IPS DF 6.9 (cell line): ENCODE results near the gene ENAH.

Source experiments
- DNase-seq: peaks from one replicate; pipeline ENCODE4 v3.0.0-alpha.2; 2013; ENCODE audit warnings: low read depth, low spot score
- H3K27ac ChIP-seq: one replicate; pipeline ENCODE4 v1.5.1; 2013; ENCODE audit warnings: low read length, control low read depth
- H3K27me3 ChIP-seq: 2 replicates; pipeline ENCODE4 v1.6.1; 2013; ENCODE audit warnings: mild to moderate bottlenecking, low read length; ENCODE audit not compliant: control insufficient read depth, insufficient read depth
- H3K36me3 ChIP-seq: 2 replicates; pipeline ENCODE4 v1.6.1; 2013; ENCODE audit warnings: low read length; ENCODE audit not compliant: control insufficient read depth, insufficient read depth
- H3K4me1 ChIP-seq: 2 replicates; pipeline ENCODE4 v1.6.1; 2013; ENCODE audit warnings: low read length; ENCODE audit not compliant: control insufficient read depth, insufficient read depth
- H3K4me3 ChIP-seq: 2 replicates; pipeline ENCODE4 v1.5.1; 2013; ENCODE audit warnings: mild to moderate bottlenecking, low read length
- H3K9me3 ChIP-seq: 2 replicates; pipeline ENCODE4 v1.6.1; 2013; ENCODE audit warnings: low read length, inconsistent platforms; ENCODE audit not compliant: control insufficient read depth, insufficient read depth
- WGBS: extraction: QIAGEN DNeasy Blood & Tissue Kit; methylation state at CpG from one replicate; pipeline ENCODE4 v1.1.7; 2013; ENCODE audit warnings: mixed read lengths, missing lambda C conversion rate; ENCODE audit not compliant: insufficient read length, insufficient coverage; 5-methylcytosine and 5-hydroxymethylcytosine counted together

Gene ENAH

DNA sequence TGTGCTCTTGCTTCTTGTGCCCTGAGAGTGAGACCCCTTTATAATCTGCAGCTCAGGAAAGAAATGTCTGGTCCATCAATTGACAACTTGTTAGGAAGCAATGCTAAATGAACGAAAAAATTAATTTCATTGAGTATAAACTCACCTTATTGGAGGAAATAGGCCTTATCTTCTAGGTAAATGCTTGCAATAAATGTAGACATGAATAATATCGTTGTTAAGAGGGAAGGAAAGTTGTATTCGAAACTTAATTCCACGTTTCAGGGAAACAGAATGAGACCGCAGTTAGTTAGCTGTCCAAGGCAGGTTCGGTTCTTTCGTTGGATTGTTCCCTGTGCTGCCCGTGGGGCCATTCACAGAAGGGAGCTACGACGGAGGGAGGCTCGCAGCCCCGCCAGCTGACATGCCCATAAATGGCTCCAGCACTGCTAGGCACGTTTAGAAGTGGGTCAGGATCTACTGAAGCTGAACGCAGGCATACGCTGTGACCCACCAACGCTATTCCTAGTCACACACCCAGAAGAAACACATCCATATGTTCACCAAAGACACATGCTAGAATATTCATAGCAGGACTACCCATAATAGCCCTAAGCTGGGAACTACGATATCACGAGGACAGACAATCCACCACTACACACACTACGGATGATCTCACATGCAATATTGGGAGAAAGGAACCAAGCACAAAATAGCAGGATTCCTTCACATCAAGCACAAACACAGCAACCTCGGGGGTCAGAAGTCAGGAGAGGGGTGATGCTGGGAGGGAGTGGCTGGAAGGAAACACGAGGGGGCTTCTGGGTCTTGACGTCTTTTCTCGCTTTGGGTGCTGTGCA lies 168.9 kb downstream of the ENAH start:
- Histone ChIP-seq H3K27ac (no peak overlapping the region), H3K9me3 (no peaks in the 10 kb centered on the region), H3K4me3 (no peak overlapping the region), H3K4me1 (peaks cover 3% of the 10 kb centered on the region; the same call in 1 of the 2 replicates), H3K36me3 (no peaks in the 10 kb centered on the region), H3K27me3 (no peaks in the 10 kb centered on the region)
- DNase-seq = no peak
- 100% methylated on average over 2 of the region's 23 CpGs for WGBS

DNA sequence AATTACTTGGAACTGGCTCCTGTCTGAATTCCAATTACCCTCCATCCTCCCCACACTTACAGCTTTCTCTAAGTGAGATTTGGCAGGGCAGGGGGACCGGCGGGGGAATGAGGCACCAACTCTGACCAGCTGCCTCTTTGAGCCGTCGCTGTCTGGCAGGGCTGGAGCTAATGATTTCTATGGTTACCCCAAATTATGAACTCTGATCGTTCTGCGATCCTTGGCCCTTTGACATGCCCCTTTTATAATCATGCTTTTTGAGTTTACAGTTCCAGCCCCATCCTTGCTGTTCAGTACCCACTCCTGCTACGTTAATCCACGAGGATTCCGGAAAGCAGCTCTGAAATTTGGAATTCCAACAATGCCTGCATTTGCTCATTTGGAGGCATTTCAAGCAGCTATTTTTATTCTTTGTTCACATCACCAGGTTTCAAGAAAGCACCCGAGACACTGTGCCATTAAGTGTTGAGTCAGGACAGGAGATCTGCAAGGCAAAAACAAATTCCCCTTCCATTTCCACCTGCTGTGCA lies 170.4 kb downstream of the ENAH start:
- no peak for DNase-seq
- no CpG with 5 or more reads among the region's 10 CpGs for WGBS

DNA sequence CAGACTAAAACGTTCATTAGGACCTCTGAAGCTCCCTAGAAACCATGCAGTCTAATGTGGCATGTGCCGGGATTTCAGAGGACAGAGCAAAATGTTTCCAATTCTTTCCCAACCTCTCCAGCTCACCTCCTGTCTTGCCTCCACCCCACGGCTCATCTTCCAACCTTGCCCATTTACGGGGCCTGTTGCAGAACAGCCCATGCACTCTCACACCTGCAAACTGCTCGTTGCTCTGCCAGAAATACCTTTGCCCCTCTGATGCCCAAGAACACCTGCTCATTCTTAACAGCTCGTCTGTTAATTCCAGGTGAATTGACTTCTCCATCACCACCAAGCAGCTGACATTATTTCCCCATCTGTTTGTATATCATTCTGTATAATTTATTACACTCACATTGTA lies 171.2 kb downstream of the ENAH start:
- peaks cover 3% of the 10 kb centered on the region; the same call in 1 of the 2 replicates for H3K4me1 ChIP-seq
- no peak overlapping the region for H3K27ac ChIP-seq
- WGBS = no CpG with 5 or more reads among the region's 6 CpGs
- DNase-seq = no peak
- H3K27me3 ChIP-seq = no peaks in the 10 kb centered on the region
- H3K4me3 ChIP-seq = no peak overlapping the region
- H3K9me3 ChIP-seq = no peaks in the 10 kb centered on the region
- no peaks in the 10 kb centered on the region for H3K36me3 ChIP-seq

More for the DNA sequence above, 170.4 kb downstream of the ENAH start:
- Histone ChIP-seq H3K27ac (no peak overlapping the region), H3K9me3 (no peaks in the 10 kb centered on the region), H3K36me3 (no peaks in the 10 kb centered on the region), H3K27me3 (no peaks in the 10 kb centered on the region), H3K4me3 (no peak overlapping the region), H3K4me1 (peaks cover 3% of the 10 kb centered on the region; the same call in 1 of the 2 replicates)

DNA sequence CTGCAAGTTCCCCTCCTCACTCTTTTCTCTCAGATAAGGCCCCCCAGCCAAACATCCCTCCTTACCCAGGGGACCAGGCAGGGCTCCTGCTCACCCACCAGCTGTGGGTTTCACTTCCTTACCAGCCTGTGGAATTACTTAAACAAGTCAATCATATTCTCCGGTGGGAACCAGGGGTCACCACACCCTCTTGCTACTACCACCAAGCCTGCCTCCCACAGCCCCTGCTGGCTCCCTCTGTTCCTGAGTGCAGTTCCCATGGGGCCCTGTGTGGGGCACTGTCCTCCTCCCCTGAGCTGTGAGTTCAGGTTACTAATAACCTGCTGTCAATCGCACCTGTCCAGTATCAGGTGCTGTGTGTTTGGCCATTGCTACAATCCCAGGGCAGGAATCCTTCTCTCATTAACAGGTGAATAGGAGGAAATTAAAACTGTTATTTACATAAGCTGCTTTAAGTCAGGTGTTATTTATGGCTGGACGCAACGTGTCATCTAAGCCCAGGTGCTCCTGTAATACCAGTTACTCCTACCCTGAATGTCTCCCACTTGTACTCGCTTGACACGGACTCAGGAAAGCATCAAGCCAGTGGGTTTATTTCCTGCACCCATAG lies 172.0 kb downstream of the ENAH start:
- H3K27me3 ChIP-seq = no peaks in the 10 kb centered on the region
- H3K36me3 ChIP-seq = no peaks in the 10 kb centered on the region
- H3K4me3 ChIP-seq = no peak overlapping the region
- WGBS = no CpG with 5 or more reads among the region's 6 CpGs
- no peaks in the 10 kb centered on the region for H3K9me3 ChIP-seq
- peaks cover 3% of the 10 kb centered on the region; the same call in 1 of the 2 replicates for H3K4me1 ChIP-seq
- no peak overlapping the region for H3K27ac ChIP-seq
- DNase-seq = peak; percentile 63

DNA sequence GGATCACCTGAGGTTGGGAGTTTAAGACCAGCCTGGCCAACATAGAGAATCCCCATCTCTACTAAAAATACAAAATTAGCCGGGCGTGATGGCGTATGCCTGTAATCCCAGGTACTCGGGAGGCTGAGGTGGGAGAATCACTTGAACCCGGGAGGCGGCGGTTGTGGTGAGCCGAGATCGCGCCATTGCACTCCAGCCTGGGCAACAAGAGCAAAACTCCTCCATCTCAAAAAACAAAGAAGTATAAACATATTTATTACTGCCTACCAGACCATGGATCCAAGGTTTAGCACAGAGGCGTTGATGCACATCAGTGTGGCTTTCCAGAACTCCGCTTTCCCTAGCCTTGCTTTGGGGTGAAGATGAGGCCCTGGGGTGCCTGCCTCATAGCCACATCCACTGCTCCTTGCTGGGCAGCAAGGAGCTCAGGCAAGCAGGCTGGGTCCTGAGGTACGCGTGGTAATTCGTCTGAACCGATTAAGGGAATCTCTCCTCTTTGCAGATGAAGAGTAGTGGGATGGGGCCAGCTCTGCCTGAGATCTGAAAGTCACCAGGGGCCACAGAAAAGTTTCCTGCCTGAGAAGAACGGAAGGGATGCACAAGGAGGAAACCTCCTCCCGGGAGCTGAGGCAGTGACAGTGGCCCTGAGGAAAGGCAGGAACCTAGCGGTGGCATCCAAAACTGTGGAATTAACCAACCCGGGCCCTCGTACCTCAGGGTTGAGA lies 172.8 kb downstream of the ENAH start:
- no peak for DNase-seq
- H3K4me3 ChIP-seq = no peak overlapping the region
- no peaks in the 10 kb centered on the region for H3K27me3 ChIP-seq
- no CpG with 5 or more reads among the region's 21 CpGs for WGBS
- H3K9me3 ChIP-seq = no peaks in the 10 kb centered on the region
- H3K27ac ChIP-seq = no peak overlapping the region
- no peaks in the 10 kb centered on the region for H3K36me3 ChIP-seq
- peaks cover 3% of the 10 kb centered on the region; the same call in 1 of the 2 replicates for H3K4me1 ChIP-seq

DNA sequence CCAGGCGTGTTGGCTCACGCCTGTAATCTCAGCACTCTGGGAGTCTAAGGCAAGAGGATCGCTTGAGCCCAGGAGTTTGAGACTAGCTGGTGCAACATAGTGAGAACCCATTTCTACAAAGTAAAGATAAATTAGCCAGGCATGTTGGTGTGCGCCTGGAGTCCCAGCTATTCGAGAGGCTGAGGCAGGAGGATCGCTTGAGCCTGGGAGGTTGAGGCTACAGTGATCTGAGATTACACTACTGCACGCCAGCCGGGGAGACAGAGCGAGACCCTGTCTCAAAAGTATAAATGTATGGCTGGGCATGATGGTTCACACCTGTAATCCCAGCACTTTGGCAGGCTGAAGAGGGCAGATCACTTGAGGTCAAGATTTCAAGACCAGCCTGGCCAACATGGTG lies 173.6 kb downstream of the ENAH start:
- Histone ChIP-seq H3K4me3 (no peak overlapping the region), H3K27ac (no peak overlapping the region), H3K27me3 (no peaks in the 10 kb centered on the region), H3K4me1 (peaks cover 3% of the 10 kb centered on the region; the same call in 1 of the 2 replicates), H3K36me3 (no peaks in the 10 kb centered on the region), H3K9me3 (no peaks in the 10 kb centered on the region)
- DNase-seq = no peak
- WGBS = no CpG with 5 or more reads among the region's 9 CpGs

DNA sequence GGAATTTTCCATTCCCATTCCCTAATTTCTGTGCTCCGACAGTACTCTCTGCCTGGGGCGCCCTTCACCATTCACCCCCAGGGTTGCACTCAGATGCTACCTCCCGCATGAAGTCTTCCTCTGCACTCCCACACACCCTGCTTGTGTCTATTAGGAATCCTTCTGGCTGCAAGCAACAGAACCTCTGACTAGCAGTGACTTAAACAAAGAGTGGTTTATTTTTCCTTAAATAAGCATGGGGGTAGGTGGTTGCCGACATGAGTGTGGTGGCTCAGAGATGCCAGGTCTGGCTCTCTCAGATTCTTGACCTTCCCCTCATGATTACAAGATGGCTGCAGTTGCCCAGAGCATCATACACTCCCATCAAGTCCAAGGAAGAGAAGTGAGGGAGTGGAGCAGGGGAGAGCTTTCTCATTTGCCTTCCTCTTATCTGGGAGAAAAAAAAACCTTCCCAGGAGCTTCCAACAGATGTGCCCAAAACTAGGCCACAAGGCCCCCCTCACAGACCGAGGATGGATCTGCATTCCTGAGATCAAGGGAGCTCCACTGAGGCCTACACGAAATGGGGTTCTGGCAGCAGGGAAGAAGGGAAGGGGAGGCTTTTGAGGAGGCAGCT lies 175.5 kb downstream of the ENAH start:
- Histone ChIP-seq H3K36me3 (no peaks in the 10 kb centered on the region), H3K27me3 (no peaks in the 10 kb centered on the region), H3K4me3 (no peak overlapping the region), H3K9me3 (no peaks in the 10 kb centered on the region), H3K4me1 (no peaks in the 10 kb centered on the region), H3K27ac (no peak overlapping the region)
- no CpG with 5 or more reads among the region's 6 CpGs for WGBS
- no peak for DNase-seq

DNA sequence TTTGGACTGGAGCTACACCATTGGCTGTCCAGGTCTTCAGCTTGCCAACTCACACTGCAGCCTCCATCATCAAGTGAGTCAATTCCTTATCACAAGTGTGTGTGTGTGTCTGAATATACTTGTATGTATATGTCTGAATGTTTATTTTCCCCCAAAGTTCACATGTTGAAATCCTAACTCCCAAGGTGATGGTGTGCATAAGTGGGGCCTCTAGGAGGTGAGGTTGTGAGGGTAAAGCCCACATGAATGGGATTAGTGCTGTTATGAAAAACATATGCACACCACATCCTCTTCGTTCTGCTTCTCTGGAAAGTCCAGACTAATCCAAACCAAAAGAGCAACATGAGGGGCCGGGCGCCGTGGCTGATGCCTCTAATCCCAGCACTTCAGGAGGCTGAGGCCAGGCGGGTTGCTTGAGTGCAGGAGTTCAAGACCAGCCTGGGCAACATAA lies 176.4 kb downstream of the ENAH start:
- Histone ChIP-seq H3K4me1 (no peaks in the 10 kb centered on the region), H3K9me3 (no peaks in the 10 kb centered on the region), H3K27ac (no peak overlapping the region), H3K36me3 (no peaks in the 10 kb centered on the region), H3K4me3 (no peak overlapping the region), H3K27me3 (no peaks in the 10 kb centered on the region)
- no CpG with 5 or more reads among the region's 5 CpGs for WGBS
- DNase-seq = no peak

DNA sequence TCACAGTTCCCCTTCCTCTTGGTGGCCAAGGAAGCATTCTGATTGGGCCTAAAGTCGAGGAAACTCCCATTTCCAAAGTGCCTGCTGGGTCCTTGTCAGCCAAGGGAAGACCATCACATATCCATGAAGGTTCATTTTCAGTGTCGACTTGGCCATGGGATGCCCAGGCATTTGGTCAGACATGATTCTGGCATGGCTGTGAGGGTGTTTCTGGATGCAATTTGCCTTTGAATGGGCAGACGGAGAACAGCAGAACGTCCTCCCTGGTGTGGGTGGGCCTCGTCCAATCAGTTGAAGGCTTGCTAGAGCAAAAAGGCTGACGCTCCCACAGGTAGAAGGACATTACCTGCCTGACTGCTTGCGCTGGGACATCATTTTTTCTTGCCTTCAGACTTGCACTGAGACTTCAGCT lies 176.8 kb downstream of the ENAH start:
- no peak overlapping the region for H3K27ac ChIP-seq
- H3K36me3 ChIP-seq = no peaks in the 10 kb centered on the region
- no peaks in the 10 kb centered on the region for H3K9me3 ChIP-seq
- no peak for DNase-seq
- H3K4me3 ChIP-seq = no peak overlapping the region
- H3K27me3 ChIP-seq = no peaks in the 10 kb centered on the region
- no CpG with 5 or more reads among the region's 7 CpGs for WGBS
- H3K4me1 ChIP-seq = no peaks in the 10 kb centered on the region
